ENCODE measurements around the gene B4GALNT4. TPM values are rescaled to one million over a fixed set of nuclear protein-coding genes. Genes with fewer than 3 reads are reported as not detected.

B4GALNT4 gene
- total RNA-seq, 1 experiment from 2014 or later = 4.7 TPM

- intact Hi-C loops (cut with micrococcal nuclease; ENCODE audit: unreplicated experiment) = no loop called here
- POLR2A ChIA-PET (ENCODE audit: unreplicated experiment) = no interaction called here
- CTCF ChIA-PET = no interaction called here
Observed at GRCh38 chr11:380095-380480, 10.8 kb downstream of the B4GALNT4 start.

GRCh38 chr11:380491-380890, 11.2 kb downstream of the B4GALNT4 start:
- no peaks in the 10 kb centered on the region for H3F3A ChIP-seq (ENCODE audit: insufficient read depth, low read depth)
- H3K9me2 ChIP-seq (ENCODE audit: insufficient read depth) = no peaks in the 10 kb centered on the region
- no peaks in the 10 kb centered on the region for H3K36me3 ChIP-seq (ENCODE audit: low read depth)
- no peak overlapping the region for H3K4me2 ChIP-seq
- no peak for DNase-seq
- H3K27me3 ChIP-seq (ENCODE audit: insufficient read depth, low read depth) = no peaks in the 10 kb centered on the region
- no TSS peak for BruUV-seq (replicated peaks)
- intact Hi-C loops (cut with micrococcal nuclease; ENCODE audit: unreplicated experiment) = no loop called here
- H3K9me3 ChIP-seq (ENCODE audit: insufficient read depth, low read depth) = no peaks in the 10 kb centered on the region
- no peak overlapping the region for H3K27ac ChIP-seq
- ChIA-PET CTCF (no interaction called here), POLR2A (ENCODE audit: unreplicated experiment) (no interaction called here)
- no peak for TF ChIP-seq EZH2 (IDR thresholded peaks at IDR 0.05; ENCODE audit: low read depth)
- TF ChIP-seq CTCF (conservative IDR thresholded peaks at IDR 0.05) = no peak
- no peaks in the 10 kb centered on the region for H3K79me2 ChIP-seq (ENCODE audit: low read depth)
- no peak overlapping the region for H2AFZ ChIP-seq
- no peak overlapping the region for H3K4me3 ChIP-seq
- no peaks in the 10 kb centered on the region for H4K20me1 ChIP-seq (ENCODE audit: insufficient read depth)
- H3K4me1 ChIP-seq (replicated peaks; ENCODE audit: insufficient read depth) = no peaks in the 10 kb centered on the region

More at GRCh38 chr11:380095-380480, 10.8 kb downstream of the B4GALNT4 start:
- no peak overlapping the region for H2AFZ ChIP-seq
- no peaks in the 10 kb centered on the region for H4K20me1 ChIP-seq (ENCODE audit: insufficient read depth)
- no peaks in the 10 kb centered on the region for H3K9me2 ChIP-seq (ENCODE audit: insufficient read depth)
- no peak for TF ChIP-seq EZH2 (IDR thresholded peaks at IDR 0.05; ENCODE audit: low read depth)
- no peak for TF ChIP-seq CTCF (conservative IDR thresholded peaks at IDR 0.05)
- H3K36me3 ChIP-seq (ENCODE audit: low read depth) = no peaks in the 10 kb centered on the region
- H3K4me1 ChIP-seq (replicated peaks; ENCODE audit: insufficient read depth) = no peaks in the 10 kb centered on the region
- no peak overlapping the region for H3K4me3 ChIP-seq
- H3K27me3 ChIP-seq (ENCODE audit: insufficient read depth, low read depth) = no peaks in the 10 kb centered on the region
- no peak for DNase-seq
- H3K9me3 ChIP-seq (ENCODE audit: insufficient read depth, low read depth) = no peaks in the 10 kb centered on the region
- H3K27ac ChIP-seq = no peak overlapping the region
- no peak overlapping the region for H3K4me2 ChIP-seq
- no peaks in the 10 kb centered on the region for H3K79me2 ChIP-seq (ENCODE audit: low read depth)
- BruUV-seq (replicated peaks) = no TSS peak
- no peaks in the 10 kb centered on the region for H3F3A ChIP-seq (ENCODE audit: insufficient read depth, low read depth)

- no peaks in the 10 kb centered on the region for H3K4me1 ChIP-seq (replicated peaks; ENCODE audit: insufficient read depth)
- no peaks in the 10 kb centered on the region for H3K9me3 ChIP-seq (ENCODE audit: insufficient read depth, low read depth)
- H4K20me1 ChIP-seq (ENCODE audit: insufficient read depth) = no peaks in the 10 kb centered on the region
- BruUV-seq (replicated peaks) = no TSS peak
- no peak overlapping the region for H2AFZ ChIP-seq
- ChIA-PET CTCF (no interaction called here), POLR2A (ENCODE audit: unreplicated experiment) (no interaction called here)
- H3K36me3 ChIP-seq (ENCODE audit: low read depth) = no peaks in the 10 kb centered on the region
- H3F3A ChIP-seq (ENCODE audit: insufficient read depth, low read depth) = no peaks in the 10 kb centered on the region
- no peaks in the 10 kb centered on the region for H3K9me2 ChIP-seq (ENCODE audit: insufficient read depth)
- no peaks in the 10 kb centered on the region for H3K27me3 ChIP-seq (ENCODE audit: insufficient read depth, low read depth)
- no peak overlapping the region for H3K4me3 ChIP-seq
- no peak overlapping the region for H3K27ac ChIP-seq
- no peak overlapping the region for H3K4me2 ChIP-seq
- DNase-seq = no peak
- H3K79me2 ChIP-seq (ENCODE audit: low read depth) = no peaks in the 10 kb centered on the region
- TF ChIP-seq CTCF (conservative IDR thresholded peaks at IDR 0.05) = no peak
- TF ChIP-seq EZH2 (IDR thresholded peaks at IDR 0.05; ENCODE audit: low read depth) = no peak
- intact Hi-C loops (cut with micrococcal nuclease; ENCODE audit: unreplicated experiment) = no loop called here
Observed at GRCh38 chr11:380996-381395, 11.7 kb downstream of the B4GALNT4 start.
